Testis (tissue), 3 donors: Measurements from ENCODE around the gene WDR27. TPM values are rescaled to one million over a fixed set of nuclear protein-coding genes. Genes with fewer than 3 reads are reported as not detected.
A peak's percentile ranks its signal among the peaks of the same experiment; 100 is the strongest.

Source experiments
- DNase-seq: peaks from one replicate; pipeline ENCODE4 v3.0.0-alpha.2; 2019
- H3K27ac ChIP-seq, 2 donors: fragments of 200-600 bp; sonication (generic); one replicate each; pipeline ENCODE4 v1.5.1; 2019
- H3K27me3 ChIP-seq: fragments of 200-600 bp; sonication (generic); one replicate; pipeline ENCODE4 v1.5.1; 2019
- H3K36me3 ChIP-seq: fragments of 200-600 bp; sonication (generic); one replicate; pipeline ENCODE4 v1.5.1; 2017; ENCODE audit warnings: low read depth; ENCODE audit errors: missing control alignments
- H3K4me1 ChIP-seq: fragments of 200-600 bp; sonication (generic); one replicate; pipeline ENCODE4 v1.5.1; 2019
- H3K4me3 ChIP-seq, 2 donors: fragments of 200-600 bp; sonication (generic); one replicate each; pipeline ENCODE4 v1.5.1; 2017 to 2019
- H3K9me3 ChIP-seq: fragments of 200-600 bp; sonication (generic); one replicate; pipeline ENCODE4 v1.5.1; 2017
- POLR2A ChIP-seq: fragments of 450-650 bp; IDR thresholded peaks from one replicate; pipeline ENCODE4 v1.6.1; 2017; ENCODE audit warnings: antibody characterized with exemption, mild to moderate bottlenecking, moderate library complexity
- WGBS, 2 donors: methylation state at CpG; one replicate each; pipeline ENCODE4 v1.1.5; 2018; 5-methylcytosine and 5-hydroxymethylcytosine counted together
- intact Hi-C: fragments of 100-400 bp; cut with DNase I; formaldehyde crosslinking; loops from one replicate; pipeline ENCODE4 v1.15.1; 2023; ENCODE audit warnings: low total_unique reads
- polyA plus RNA-seq: library from polyadenylated mRNA; stranded (reverse); fragments of 350-450 nt; fragmentation: Illumina TruSeq; extraction: RNeasy Lipid Tissue Mini Kit (QIAGEN cat#74804); gene quantifications from one replicate; pipeline ENCODE4 v1.2.3, GENCODE V29; 2014; ENCODE audit warnings: low read depth, low replicate concordance; ENCODE audit not compliant: insufficient read depth
- total RNA-seq, 2 donors: library from RNA; depleted of rRNA; stranded (reverse); fragments of >200 nt; gene quantifications; one replicate each; pipeline ENCODE4 v1.2.3, GENCODE V29; 2016
- TF ChIP-seq, protein P1 (sequence below), 3 experiments: fragments of 450-650 bp in 2 of 3; fragments of 200-600 bp in 1 of 3; sonication (generic) in 1 of 3; IDR thresholded peaks; one replicate each; pipeline ENCODE4 v1.5.1; 2016 to 2019; ENCODE audit warnings: antibody characterized with exemption in 3 of 3, mild to moderate bottlenecking in 2 of 3, moderate library complexity in 1 of 3

Gene WDR27
- total and polyA plus RNA-seq, 3 donors from 2014 or later: 32.8 to 101 (median 84.0) TPM

DNA sequence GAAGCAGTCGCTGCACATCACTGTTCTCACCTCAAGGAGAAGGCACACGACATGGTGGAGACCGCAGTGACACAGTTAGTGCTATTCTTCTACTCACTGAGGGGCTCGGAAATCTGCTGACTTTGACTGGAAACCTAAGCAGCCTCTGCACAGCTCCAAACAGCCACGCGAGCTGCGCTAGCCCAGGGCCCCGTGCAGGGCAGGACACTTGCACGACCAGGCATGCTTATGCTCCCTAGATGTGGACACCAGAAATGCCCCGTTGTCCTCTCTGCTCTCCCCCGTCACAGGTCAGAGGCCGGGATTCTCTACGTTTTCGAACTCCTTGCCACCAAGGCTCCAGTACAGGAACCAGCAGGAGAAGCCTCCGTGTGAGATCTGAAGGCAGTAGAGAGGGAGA is 201.1 kb downstream of the WDR27 start:
- no peak overlapping the region for H3K27ac ChIP-seq
- H3K9me3 ChIP-seq: no peaks in the 10 kb centered on the region
- no peak for TF ChIP-seq POLR2A
- TF ChIP-seq, protein P1, sequence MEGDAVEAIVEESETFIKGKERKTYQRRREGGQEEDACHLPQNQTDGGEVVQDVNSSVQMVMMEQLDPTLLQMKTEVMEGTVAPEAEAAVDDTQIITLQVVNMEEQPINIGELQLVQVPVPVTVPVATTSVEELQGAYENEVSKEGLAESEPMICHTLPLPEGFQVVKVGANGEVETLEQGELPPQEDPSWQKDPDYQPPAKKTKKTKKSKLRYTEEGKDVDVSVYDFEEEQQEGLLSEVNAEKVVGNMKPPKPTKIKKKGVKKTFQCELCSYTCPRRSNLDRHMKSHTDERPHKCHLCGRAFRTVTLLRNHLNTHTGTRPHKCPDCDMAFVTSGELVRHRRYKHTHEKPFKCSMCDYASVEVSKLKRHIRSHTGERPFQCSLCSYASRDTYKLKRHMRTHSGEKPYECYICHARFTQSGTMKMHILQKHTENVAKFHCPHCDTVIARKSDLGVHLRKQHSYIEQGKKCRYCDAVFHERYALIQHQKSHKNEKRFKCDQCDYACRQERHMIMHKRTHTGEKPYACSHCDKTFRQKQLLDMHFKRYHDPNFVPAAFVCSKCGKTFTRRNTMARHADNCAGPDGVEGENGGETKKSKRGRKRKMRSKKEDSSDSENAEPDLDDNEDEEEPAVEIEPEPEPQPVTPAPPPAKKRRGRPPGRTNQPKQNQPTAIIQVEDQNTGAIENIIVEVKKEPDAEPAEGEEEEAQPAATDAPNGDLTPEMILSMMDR (IDR thresholded peaks at IDR 0.05): no peak
- intact Hi-C loops: no loop called here
- no peaks in the 10 kb centered on the region for H3K27me3 ChIP-seq
- H3K36me3 ChIP-seq: no peaks in the 10 kb centered on the region
- H3K4me3 ChIP-seq: peak overlapping the region in 1 of 2 donors; percentile 36
- peaks cover 8% of the 10 kb centered on the region for H3K4me1 ChIP-seq
- WGBS, 2 donors: 62 to 64% methylated on average over 14 to 15 of the region's 15 CpGs
- no peak for DNase-seq

DNA sequence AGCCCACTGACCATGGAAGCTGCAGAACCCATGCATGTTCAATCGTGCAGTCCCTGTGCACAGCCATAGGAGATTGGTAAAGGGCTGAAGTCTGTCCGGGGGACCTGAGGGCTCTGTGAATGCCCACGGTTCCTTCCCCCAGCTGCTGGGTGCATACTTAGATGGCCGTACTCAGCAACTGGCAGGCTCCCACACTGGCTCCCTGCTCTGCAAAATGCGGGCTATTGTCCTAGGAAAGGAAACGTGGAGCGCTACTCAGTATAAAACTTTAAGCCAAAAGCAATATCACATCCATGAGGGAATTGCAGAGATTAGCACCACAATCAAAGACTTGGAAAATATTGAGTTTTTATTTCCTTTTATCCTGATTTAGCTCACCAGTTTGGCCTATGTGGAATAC is 202.0 kb downstream of the WDR27 start:
- Histone ChIP-seq H3K9me3 (no peaks in the 10 kb centered on the region), H3K27me3 (no peaks in the 10 kb centered on the region), H3K27ac (no peak overlapping the region), H3K4me3 (no peak overlapping the region), H3K4me1 (peaks cover 8% of the 10 kb centered on the region), H3K36me3 (no peaks in the 10 kb centered on the region)
- no peak for DNase-seq
- WGBS, 2 donors: 49 to 51% methylated on average over 7 of the region's 7 CpGs
- no peak for TF ChIP-seq POLR2A
- TF ChIP-seq, protein P1 (IDR thresholded peaks at IDR 0.05): no peak
- intact Hi-C loops: no loop called here

DNA sequence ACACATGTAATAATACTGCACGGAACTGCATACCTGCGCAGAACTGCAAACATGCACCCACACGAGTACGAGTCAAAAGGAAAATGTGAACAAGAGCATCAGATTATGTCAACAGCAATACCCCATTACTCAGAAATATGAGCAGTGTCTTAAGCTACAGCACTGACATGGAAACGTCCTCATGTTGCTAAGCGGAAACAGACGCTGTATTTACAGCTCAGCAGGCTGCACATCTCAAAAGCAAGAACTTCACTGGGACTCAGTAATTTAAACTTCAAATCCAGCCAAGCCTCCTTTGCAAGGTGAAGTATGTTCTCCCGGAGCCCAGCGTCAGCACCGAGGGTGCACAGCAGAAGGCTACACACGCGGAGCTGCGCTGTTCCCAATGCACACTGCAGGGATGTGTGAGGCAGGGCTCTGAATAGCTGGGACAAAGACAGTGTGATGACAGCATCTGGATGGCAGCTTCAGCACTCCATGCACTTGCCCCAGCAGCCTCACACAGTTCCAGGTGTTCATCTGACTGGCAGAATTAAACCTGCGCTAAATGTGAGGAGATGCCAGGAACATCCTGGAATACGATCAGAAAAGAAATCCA is 202.8 kb downstream of the WDR27 start:
- no peak overlapping the region for H3K4me3 ChIP-seq
- H3K27me3 ChIP-seq: no peaks in the 10 kb centered on the region
- DNase-seq: no peak
- no peaks in the 10 kb centered on the region for H3K36me3 ChIP-seq
- intact Hi-C loops: no loop called here
- H3K27ac ChIP-seq: no peak overlapping the region
- H3K4me1 ChIP-seq: peaks cover 8% of the 10 kb centered on the region
- no peaks in the 10 kb centered on the region for H3K9me3 ChIP-seq
- WGBS, 2 donors: 92 to 95% methylated on average over 8 to 15 of the region's 15 CpGs
- TF ChIP-seq, protein P1 (IDR thresholded peaks at IDR 0.05): no peak
- TF ChIP-seq POLR2A: no peak

DNA sequence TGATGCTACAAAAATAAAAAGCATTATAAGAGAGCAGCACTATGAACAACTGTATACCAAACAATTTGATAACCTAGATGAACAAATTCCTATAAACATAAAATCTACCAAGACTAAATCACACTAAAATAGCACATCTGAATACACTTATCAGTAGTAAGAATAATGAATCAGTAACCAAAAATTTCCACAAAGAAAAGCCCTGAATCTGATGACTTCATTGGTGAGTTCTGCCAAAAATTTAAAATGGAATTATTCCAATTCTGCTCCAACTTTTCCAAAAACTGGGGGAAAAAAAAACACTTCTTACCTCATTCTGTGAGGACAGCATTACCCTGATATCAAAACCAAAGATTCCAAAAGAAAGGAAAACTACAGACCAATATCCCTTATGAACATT is 206.2 kb downstream of the WDR27 start:
- no peak for TF ChIP-seq POLR2A
- TF ChIP-seq, protein P1 (IDR thresholded peaks at IDR 0.05): no peak
- peaks cover 8% of the 10 kb centered on the region for H3K4me1 ChIP-seq
- intact Hi-C loops: no loop called here
- no peaks in the 10 kb centered on the region for H3K36me3 ChIP-seq
- no peak for DNase-seq
- H3K27ac ChIP-seq: no peak overlapping the region
- no peak overlapping the region for H3K4me3 ChIP-seq
- H3K27me3 ChIP-seq: no peaks in the 10 kb centered on the region
- no peaks in the 10 kb centered on the region for H3K9me3 ChIP-seq

DNA sequence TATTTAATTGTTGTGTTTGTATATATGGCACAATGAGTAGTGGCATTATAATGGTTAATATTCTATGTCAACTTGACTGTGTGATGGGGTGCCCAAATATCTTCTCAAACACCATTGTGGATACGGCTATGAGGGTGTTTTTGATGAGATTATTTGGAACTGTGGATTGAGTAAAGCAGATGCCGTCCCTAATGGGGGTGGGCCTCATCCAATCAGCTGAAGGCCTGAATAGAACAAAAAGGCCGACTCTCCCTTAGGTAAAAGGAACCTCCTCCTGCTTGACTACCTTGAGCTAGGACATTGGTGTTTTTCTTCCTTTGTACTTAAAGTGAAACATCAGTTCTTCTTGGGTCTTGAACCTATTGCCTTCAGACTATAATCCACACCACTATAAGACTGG is 207.8 kb downstream of the WDR27 start:
- 96 to 98% methylated on average over 3 of the region's 3 CpGs for WGBS, 2 donors
- H3K9me3 ChIP-seq: no peaks in the 10 kb centered on the region

More for the DNA sequence above, 207.8 kb downstream of the WDR27 start:
- no peaks in the 10 kb centered on the region for H3K4me1 ChIP-seq
- H3K4me3 ChIP-seq: no peak overlapping the region
- H3K36me3 ChIP-seq: no peaks in the 10 kb centered on the region
- intact Hi-C loops: no loop called here
- TF ChIP-seq POLR2A: no peak
- TF ChIP-seq, protein P1 (IDR thresholded peaks at IDR 0.05): no peak
- DNase-seq: no peak
- H3K27me3 ChIP-seq: no peaks in the 10 kb centered on the region
- H3K27ac ChIP-seq: no peak overlapping the region
